Measurements from ENCODE around the gene SCRT2.
A peak's percentile ranks its signal among the peaks of the same experiment; 100 is the strongest.

The SCRT2 gene

GRCh38 chr20:668050-668449 lies 7.6 kb downstream of the SCRT2 start:
- Histone ChIP-seq H3K27ac (no peak overlapping the region), H3K4me3 (ENCODE audit: low read depth, low read length) (no peak overlapping the region), H3K27me3 (replicated peaks) (peaks cover 42% of the 10 kb centered on the region), H3K36me3 (replicated peaks) (no peaks in the 10 kb centered on the region)
- in situ Hi-C loops (cut with HindIII; ENCODE audit: low pct_ligation_motif_present, low sequenced_read_pairs) = no loop called here
- TF ChIP-seq CTCF (IDR thresholded peaks at IDR 0.05; ENCODE audit: low read depth, low read length, missing control alignments) = no peak
- DNase-seq = no peak

- TF ChIP-seq CTCF (IDR thresholded peaks at IDR 0.05; ENCODE audit: low read depth, low read length, missing control alignments) = peak; percentile 96
- no peaks in the 10 kb centered on the region for H3K36me3 ChIP-seq (replicated peaks)
- H3K27me3 ChIP-seq (replicated peaks) = peaks cover 44% of the 10 kb centered on the region
- no peak overlapping the region for H3K27ac ChIP-seq
- no peak overlapping the region for H3K4me3 ChIP-seq (ENCODE audit: low read depth, low read length)
- in situ Hi-C loops (cut with HindIII; ENCODE audit: low pct_ligation_motif_present, low sequenced_read_pairs) = no loop called here
- peak; percentile 22 for DNase-seq
These were observed 8.1 kb downstream of the SCRT2 start for GRCh38 chr20:667351-668034.

- Histone ChIP-seq H3K36me3 (replicated peaks) (no peaks in the 10 kb centered on the region), H3K27me3 (replicated peaks) (peaks cover 47% of the 10 kb centered on the region), H3K4me3 (ENCODE audit: low read depth, low read length) (no peak overlapping the region), H3K27ac (no peak overlapping the region)
- no peak for TF ChIP-seq CTCF (IDR thresholded peaks at IDR 0.05; ENCODE audit: low read depth, low read length, missing control alignments)
- DNase-seq = no peak
- in situ Hi-C loops (cut with HindIII; ENCODE audit: low pct_ligation_motif_present, low sequenced_read_pairs) = no loop called here
These were observed 8.7 kb downstream of the SCRT2 start for GRCh38 chr20:666877-667276.

- H3K27me3 ChIP-seq (replicated peaks) = peaks cover 53% of the 10 kb centered on the region
- no peak overlapping the region for H3K4me3 ChIP-seq (ENCODE audit: low read depth, low read length)
- H3K27ac ChIP-seq = no peak overlapping the region
- in situ Hi-C loops (cut with HindIII; ENCODE audit: low pct_ligation_motif_present, low sequenced_read_pairs) = no loop called here
- no peak for TF ChIP-seq CTCF (IDR thresholded peaks at IDR 0.05; ENCODE audit: low read depth, low read length, missing control alignments)
- DNase-seq = no peak
- no peaks in the 10 kb centered on the region for H3K36me3 ChIP-seq (replicated peaks)
These were observed 10.3 kb downstream of the SCRT2 start for GRCh38 chr20:665276-665675.

GRCh38 chr20:664576-664975 lies 11.0 kb downstream of the SCRT2 start:
- TF ChIP-seq CTCF (IDR thresholded peaks at IDR 0.05; ENCODE audit: low read depth, low read length, missing control alignments) = no peak
- H3K36me3 ChIP-seq (replicated peaks) = no peaks in the 10 kb centered on the region
- no peak overlapping the region for H3K27ac ChIP-seq
- peaks cover 53% of the 10 kb centered on the region for H3K27me3 ChIP-seq (replicated peaks)
- no peak for DNase-seq
- H3K4me3 ChIP-seq (ENCODE audit: low read depth, low read length) = no peak overlapping the region
- in situ Hi-C loops (cut with HindIII; ENCODE audit: low pct_ligation_motif_present, low sequenced_read_pairs) = no loop called here

- Histone ChIP-seq H3K27me3 (replicated peaks) (peaks cover 53% of the 10 kb centered on the region), H3K4me3 (ENCODE audit: low read depth, low read length) (no peak overlapping the region), H3K36me3 (replicated peaks) (no peaks in the 10 kb centered on the region), H3K27ac (no peak overlapping the region)
- in situ Hi-C loops (cut with HindIII; ENCODE audit: low pct_ligation_motif_present, low sequenced_read_pairs) = no loop called here
- DNase-seq = no peak
- no peak for TF ChIP-seq CTCF (IDR thresholded peaks at IDR 0.05; ENCODE audit: low read depth, low read length, missing control alignments)
These were observed 11.5 kb downstream of the SCRT2 start for GRCh38 chr20:664151-664550.

All from brain microvascular endothelial cell (primary cell).